GM23338 (cell line): Measurements from ENCODE around the gene EFNB2. TPM values are rescaled to one million over a fixed set of nuclear protein-coding genes. Genes with fewer than 3 reads are reported as not detected.

Experiments
- ATAC-seq: fragments of 200-7000 bp; cut with Tn5 transposase; 3 replicates; pipeline ENCODE4 v1.9.1; 2020
- DNase-seq: peaks from one replicate; pipeline ENCODE4 v3.0.0-alpha.2; 2015; ENCODE audit warnings: low spot score
- H2AFZ ChIP-seq: fragments of 200-600 bp; sonication (generic); 2 replicates; pipeline ENCODE4 v1.8.0; 2016; ENCODE audit warnings: antibody characterized with exemption, mild to moderate bottlenecking, moderate library complexity
- H3F3A ChIP-seq: fragments of 200-600 bp; sonication (generic); replicated peaks from 2 replicates; pipeline ENCODE4 v1.8.0; 2017; ENCODE audit warnings: antibody characterized with exemption, mixed run types, low read depth
- H3K27ac ChIP-seq: fragments of 200-600 bp; sonication (generic); 2 replicates; pipeline ENCODE4 v1.6.1; 2016; ENCODE audit warnings: low read depth
- H3K27me3 ChIP-seq: fragments of 200-600 bp; sonication (generic); 2 replicates; pipeline ENCODE4 v1.8.0; 2016; ENCODE audit warnings: mild to moderate bottlenecking, mixed run types, moderate library complexity; ENCODE audit not compliant: insufficient read depth
- H3K36me3 ChIP-seq: fragments of 200-600 bp; sonication (generic); 2 replicates; pipeline ENCODE4 v1.8.0; 2016; ENCODE audit warnings: mild to moderate bottlenecking; ENCODE audit not compliant: insufficient read depth
- H3K4me1 ChIP-seq: fragments of 200-600 bp; sonication (generic); 2 replicates; pipeline ENCODE4 v1.8.0; 2016; ENCODE audit warnings: mild to moderate bottlenecking, moderate library complexity; ENCODE audit not compliant: insufficient read depth
- H3K4me2 ChIP-seq: fragments of 200-600 bp; sonication (generic); 2 replicates; pipeline ENCODE4 v1.7.1; 2017; ENCODE audit warnings: mixed run types
- H3K4me3 ChIP-seq: fragments of 200-600 bp; sonication (generic); 2 replicates; pipeline ENCODE4 v1.6.1; 2016; ENCODE audit warnings: mixed run types
- H3K79me2 ChIP-seq: fragments of 200-600 bp; sonication (generic); replicated peaks from 2 replicates; pipeline ENCODE4 v1.8.0; 2017; ENCODE audit warnings: mild to moderate bottlenecking; ENCODE audit not compliant: insufficient read depth
- H3K9me2 ChIP-seq: fragments of 200-600 bp; sonication (generic); 2 replicates; pipeline ENCODE4 v1.8.0; 2017; ENCODE audit not compliant: insufficient read depth
- H4K20me1 ChIP-seq: fragments of 200-600 bp; sonication (generic); replicated peaks from 2 replicates; pipeline ENCODE4 v1.8.0; 2017; ENCODE audit warnings: mild to moderate bottlenecking; ENCODE audit not compliant: insufficient read depth
- H3K27ac Mint-ChIP-seq: 2 replicates; pipeline ENCODE4 v1.8.0; 2020; ENCODE audit warnings: inconsistent platforms, mild to moderate bottlenecking, moderate library complexity, mixed read lengths
- H3K27me3 Mint-ChIP-seq: 3 replicates; pipeline ENCODE4 v1.8.0; 2022; ENCODE audit warnings: low read depth, mild to moderate bottlenecking, moderate library complexity, mixed read lengths, inconsistent platforms; ENCODE audit not compliant: insufficient read depth, poor library complexity
- H3K36me3 Mint-ChIP-seq: 3 replicates; pipeline ENCODE4 v1.8.0; 2021; ENCODE audit warnings: low read depth, mild to moderate bottlenecking, inconsistent platforms, moderate library complexity, mixed read lengths
- H3K4me1 Mint-ChIP-seq: 3 replicates; pipeline ENCODE4 v1.8.0; 2020; ENCODE audit warnings: mild to moderate bottlenecking, inconsistent platforms, mixed read lengths
- H3K4me3 Mint-ChIP-seq: 3 replicates; pipeline ENCODE4 v1.8.0; 2021; ENCODE audit warnings: moderate library complexity, mild to moderate bottlenecking, inconsistent platforms, mixed read lengths
- H3K9me3 Mint-ChIP-seq: 3 replicates; pipeline ENCODE4 v1.8.0; 2020; ENCODE audit warnings: moderate library complexity, mild to moderate bottlenecking, inconsistent platforms, mixed read lengths
- CREB1 ChIP-seq: fragments of 250-450 bp; sonication (Bioruptor Pico); IDR thresholded peaks from 2 replicates; pipeline ENCODE4 v1.5.0; 2020; ENCODE audit warnings: low read depth, mild to moderate bottlenecking, moderate library complexity
- EZH2 ChIP-seq: fragments of 200-600 bp; sonication (generic); IDR thresholded peaks from one replicate; pipeline ENCODE4 v1.8.0; 2017; ENCODE audit warnings: antibody characterized with exemption, mild to moderate bottlenecking, low read depth; ENCODE audit not compliant: unreplicated experiment
- EZH2phosphoT487 ChIP-seq: fragments of 200-600 bp; sonication (generic); IDR thresholded peaks from one replicate; pipeline ENCODE4 v1.8.1; 2018; ENCODE audit warnings: antibody characterized with exemption; ENCODE audit not compliant: unreplicated experiment
- JUNB ChIP-seq: IDR thresholded peaks from one replicate; pipeline ENCODE4 v1.6.1; 2016; ENCODE audit warnings: antibody characterized with exemption; ENCODE audit not compliant: unreplicated experiment
- NANOG ChIP-seq: IDR thresholded peaks from 2 replicates; pipeline ENCODE4 v1.6.1; 2016; ENCODE audit warnings: antibody characterized with exemption, borderline replicate concordance
- POLR2AphosphoS5 ChIP-seq: IDR thresholded peaks from 2 replicates; pipeline ENCODE4 v1.6.1; 2016; ENCODE audit warnings: antibody characterized with exemption, low read depth
- STAT1 ChIP-seq: IDR thresholded peaks from one replicate; pipeline ENCODE4 v1.6.1; 2016; ENCODE audit warnings: antibody characterized with exemption; ENCODE audit not compliant: unreplicated experiment
- ZNF114 ChIP-seq: fragments of 250-450 bp; sonication (Bioruptor Pico); IDR thresholded peaks from 2 replicates; pipeline ENCODE4 v1.5.0; 2020; ENCODE audit warnings: mild to moderate bottlenecking, moderate library complexity
- ZNF331 ChIP-seq: fragments of 250-450 bp; sonication (Bioruptor Pico); IDR thresholded peaks from 2 replicates; pipeline ENCODE4 v1.5.0; 2020; ENCODE audit warnings: low read depth, mild to moderate bottlenecking, moderate library complexity
- polyA plus RNA-seq: library from polyadenylated mRNA; unstranded; fragments of >200 nt; fragmentation: Nextera tagmentation; extraction: Ambion mirVana; gene quantifications from 2 replicates; pipeline ENCODE4 v1.2.1, GENCODE V29; 2016
- total RNA-seq: library from RNA; depleted of rRNA; stranded (reverse); fragments of >200 nt; shearing (Covaris generic); gene quantifications from 2 replicates; pipeline ENCODE4 v1.2.3, GENCODE V29; 2014
- TF ChIP-seq, protein P1 (sequence below): fragments of 250-450 bp; sonication (Bioruptor Pico); IDR thresholded peaks from 2 replicates; pipeline ENCODE4 v1.5.0; 2020; ENCODE audit warnings: mild to moderate bottlenecking, moderate library complexity
- TF ChIP-seq, protein P2 (sequence below): IDR thresholded peaks from one replicate; pipeline ENCODE4 v1.6.1; 2018; ENCODE audit warnings: antibody characterized with exemption; ENCODE audit not compliant: unreplicated experiment
- TF ChIP-seq, protein P3 (sequence below), 2 experiments: fragments of 200-600 bp in 1 of 2; sonication (generic) in 1 of 2; conservative IDR thresholded peaks; 2 replicates each; pipeline versions ENCODE4 v1.5.1 to v1.6.1; 2016 to 2017; ENCODE audit warnings: antibody characterized with exemption in 2 of 2, low read depth in 2 of 2, mild to moderate bottlenecking in 2 of 2, moderate library complexity in 1 of 2
- TF ChIP-seq, protein P4 (sequence below): IDR thresholded peaks from 2 replicates; pipeline ENCODE4 v1.6.1; 2016; ENCODE audit warnings: antibody characterized with exemption

Gene EFNB2
- total and polyA plus RNA-seq, 2 experiments from 2014 or later, result 5.7 to 10.9 TPM

DNA sequence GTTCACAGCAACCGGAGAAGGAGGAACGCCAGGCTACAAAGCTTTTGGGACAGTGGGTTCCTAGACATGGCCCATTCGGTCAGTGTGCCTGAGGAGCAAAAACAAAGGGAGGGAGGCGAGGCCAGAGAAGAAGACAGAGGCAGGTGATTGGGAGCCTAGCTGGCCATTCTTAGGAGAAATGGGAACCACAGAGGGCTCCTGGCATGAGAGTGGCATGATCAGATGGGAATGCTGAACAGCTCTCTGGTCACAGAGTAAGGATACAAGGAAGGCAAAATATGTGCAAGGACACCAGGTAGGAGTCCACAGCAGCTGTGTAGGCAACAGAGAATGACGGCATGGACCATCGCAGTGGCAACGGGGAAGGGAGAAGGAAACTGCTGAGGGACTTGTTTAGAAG lies 82.4 kb downstream of the EFNB2 start:
- no peaks in the 10 kb centered on the region for H3K9me3 Mint-ChIP-seq
- H3K4me2 ChIP-seq, result no peak overlapping the region
- no peak overlapping the region for H3K4me3 Mint-ChIP-seq
- no peak overlapping the region for H2AFZ ChIP-seq
- DNase-seq, result no peak
- no peaks in the 10 kb centered on the region for H3K79me2 ChIP-seq
- H3K4me1 ChIP-seq, result no peaks in the 10 kb centered on the region
- no peak overlapping the region for H3K27ac ChIP-seq
- no peaks in the 10 kb centered on the region for H3K36me3 Mint-ChIP-seq
- no peaks in the 10 kb centered on the region for H4K20me1 ChIP-seq
- H3K27me3 Mint-ChIP-seq, result peaks cover 5% of the 10 kb centered on the region
- 0 out of 2 replicates have a peak, but pooled peaks cover 3% of the 10 kb centered on the region for H3K9me2 ChIP-seq
- TF ChIP-seq STAT1 (no peak), JUNB (no peak), EZH2 (no peak), ZNF331 (CRISPR knock-in tag) (no peak), NANOG (no peak), EZH2phosphoT487 (no peak), CREB1 (CRISPR knock-in tag) (no peak), ZNF114 (CRISPR knock-in tag) (no peak), POLR2AphosphoS5 (no peak)
- TF ChIP-seq, protein P1, sequence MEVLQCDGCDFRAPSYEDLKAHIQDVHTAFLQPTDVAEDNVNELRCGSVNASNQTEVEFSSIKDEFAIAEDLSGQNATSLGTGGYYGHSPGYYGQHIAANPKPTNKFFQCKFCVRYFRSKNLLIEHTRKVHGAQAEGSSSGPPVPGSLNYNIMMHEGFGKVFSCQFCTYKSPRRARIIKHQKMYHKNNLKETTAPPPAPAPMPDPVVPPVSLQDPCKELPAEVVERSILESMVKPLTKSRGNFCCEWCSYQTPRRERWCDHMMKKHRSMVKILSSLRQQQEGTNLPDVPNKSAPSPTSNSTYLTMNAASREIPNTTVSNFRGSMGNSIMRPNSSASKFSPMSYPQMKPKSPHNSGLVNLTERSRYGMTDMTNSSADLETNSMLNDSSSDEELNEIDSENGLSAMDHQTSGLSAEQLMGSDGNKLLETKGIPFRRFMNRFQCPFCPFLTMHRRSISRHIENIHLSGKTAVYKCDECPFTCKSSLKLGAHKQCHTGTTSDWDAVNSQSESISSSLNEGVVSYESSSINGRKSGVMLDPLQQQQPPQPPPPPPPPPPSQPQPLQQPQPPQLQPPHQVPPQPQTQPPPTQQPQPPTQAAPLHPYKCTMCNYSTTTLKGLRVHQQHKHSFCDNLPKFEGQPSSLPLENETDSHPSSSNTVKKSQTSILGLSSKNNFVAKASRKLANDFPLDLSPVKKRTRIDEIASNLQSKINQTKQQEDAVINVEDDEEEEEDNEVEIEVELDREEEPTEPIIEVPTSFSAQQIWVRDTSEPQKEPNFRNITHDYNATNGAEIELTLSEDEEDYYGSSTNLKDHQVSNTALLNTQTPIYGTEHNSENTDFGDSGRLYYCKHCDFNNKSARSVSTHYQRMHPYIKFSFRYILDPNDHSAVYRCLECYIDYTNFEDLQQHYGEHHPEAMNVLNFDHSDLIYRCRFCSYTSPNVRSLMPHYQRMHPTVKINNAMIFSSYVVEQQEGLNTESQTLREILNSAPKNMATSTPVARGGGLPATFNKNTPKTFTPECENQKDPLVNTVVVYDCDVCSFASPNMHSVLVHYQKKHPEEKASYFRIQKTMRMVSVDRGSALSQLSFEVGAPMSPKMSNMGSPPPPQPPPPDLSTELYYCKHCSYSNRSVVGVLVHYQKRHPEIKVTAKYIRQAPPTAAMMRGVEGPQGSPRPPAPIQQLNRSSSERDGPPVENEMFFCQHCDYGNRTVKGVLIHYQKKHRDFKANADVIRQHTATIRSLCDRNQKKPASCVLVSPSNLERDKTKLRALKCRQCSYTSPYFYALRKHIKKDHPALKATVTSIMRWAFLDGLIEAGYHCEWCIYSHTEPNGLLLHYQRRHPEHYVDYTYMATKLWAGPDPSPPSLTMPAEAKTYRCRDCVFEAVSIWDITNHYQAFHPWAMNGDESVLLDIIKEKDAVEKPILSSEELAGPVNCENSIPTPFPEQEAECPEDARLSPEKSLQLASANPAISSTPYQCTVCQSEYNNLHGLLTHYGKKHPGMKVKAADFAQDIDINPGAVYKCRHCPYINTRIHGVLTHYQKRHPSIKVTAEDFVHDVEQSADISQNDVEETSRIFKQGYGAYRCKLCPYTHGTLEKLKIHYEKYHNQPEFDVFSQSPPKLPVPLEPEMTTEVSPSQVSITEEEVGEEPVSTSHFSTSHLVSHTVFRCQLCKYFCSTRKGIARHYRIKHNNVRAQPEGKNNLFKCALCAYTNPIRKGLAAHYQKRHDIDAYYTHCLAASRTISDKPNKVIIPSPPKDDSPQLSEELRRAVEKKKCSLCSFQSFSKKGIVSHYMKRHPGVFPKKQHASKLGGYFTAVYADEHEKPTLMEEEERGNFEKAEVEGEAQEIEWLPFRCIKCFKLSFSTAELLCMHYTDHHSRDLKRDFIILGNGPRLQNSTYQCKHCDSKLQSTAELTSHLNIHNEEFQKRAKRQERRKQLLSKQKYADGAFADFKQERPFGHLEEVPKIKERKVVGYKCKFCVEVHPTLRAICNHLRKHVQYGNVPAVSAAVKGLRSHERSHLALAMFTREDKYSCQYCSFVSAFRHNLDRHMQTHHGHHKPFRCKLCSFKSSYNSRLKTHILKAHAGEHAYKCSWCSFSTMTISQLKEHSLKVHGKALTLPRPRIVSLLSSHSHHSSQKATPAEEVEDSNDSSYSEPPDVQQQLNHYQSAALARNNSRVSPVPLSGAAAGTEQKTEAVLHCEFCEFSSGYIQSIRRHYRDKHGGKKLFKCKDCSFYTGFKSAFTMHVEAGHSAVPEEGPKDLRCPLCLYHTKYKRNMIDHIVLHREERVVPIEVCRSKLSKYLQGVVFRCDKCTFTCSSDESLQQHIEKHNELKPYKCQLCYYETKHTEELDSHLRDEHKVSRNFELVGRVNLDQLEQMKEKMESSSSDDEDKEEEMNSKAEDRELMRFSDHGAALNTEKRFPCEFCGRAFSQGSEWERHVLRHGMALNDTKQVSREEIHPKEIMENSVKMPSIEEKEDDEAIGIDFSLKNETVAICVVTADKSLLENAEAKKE (CRISPR knock-in tag), result no peak
- TF ChIP-seq, protein P2, sequence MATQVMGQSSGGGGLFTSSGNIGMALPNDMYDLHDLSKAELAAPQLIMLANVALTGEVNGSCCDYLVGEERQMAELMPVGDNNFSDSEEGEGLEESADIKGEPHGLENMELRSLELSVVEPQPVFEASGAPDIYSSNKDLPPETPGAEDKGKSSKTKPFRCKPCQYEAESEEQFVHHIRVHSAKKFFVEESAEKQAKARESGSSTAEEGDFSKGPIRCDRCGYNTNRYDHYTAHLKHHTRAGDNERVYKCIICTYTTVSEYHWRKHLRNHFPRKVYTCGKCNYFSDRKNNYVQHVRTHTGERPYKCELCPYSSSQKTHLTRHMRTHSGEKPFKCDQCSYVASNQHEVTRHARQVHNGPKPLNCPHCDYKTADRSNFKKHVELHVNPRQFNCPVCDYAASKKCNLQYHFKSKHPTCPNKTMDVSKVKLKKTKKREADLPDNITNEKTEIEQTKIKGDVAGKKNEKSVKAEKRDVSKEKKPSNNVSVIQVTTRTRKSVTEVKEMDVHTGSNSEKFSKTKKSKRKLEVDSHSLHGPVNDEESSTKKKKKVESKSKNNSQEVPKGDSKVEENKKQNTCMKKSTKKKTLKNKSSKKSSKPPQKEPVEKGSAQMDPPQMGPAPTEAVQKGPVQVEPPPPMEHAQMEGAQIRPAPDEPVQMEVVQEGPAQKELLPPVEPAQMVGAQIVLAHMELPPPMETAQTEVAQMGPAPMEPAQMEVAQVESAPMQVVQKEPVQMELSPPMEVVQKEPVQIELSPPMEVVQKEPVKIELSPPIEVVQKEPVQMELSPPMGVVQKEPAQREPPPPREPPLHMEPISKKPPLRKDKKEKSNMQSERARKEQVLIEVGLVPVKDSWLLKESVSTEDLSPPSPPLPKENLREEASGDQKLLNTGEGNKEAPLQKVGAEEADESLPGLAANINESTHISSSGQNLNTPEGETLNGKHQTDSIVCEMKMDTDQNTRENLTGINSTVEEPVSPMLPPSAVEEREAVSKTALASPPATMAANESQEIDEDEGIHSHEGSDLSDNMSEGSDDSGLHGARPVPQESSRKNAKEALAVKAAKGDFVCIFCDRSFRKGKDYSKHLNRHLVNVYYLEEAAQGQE, result no peak
- TF ChIP-seq, protein P3, sequence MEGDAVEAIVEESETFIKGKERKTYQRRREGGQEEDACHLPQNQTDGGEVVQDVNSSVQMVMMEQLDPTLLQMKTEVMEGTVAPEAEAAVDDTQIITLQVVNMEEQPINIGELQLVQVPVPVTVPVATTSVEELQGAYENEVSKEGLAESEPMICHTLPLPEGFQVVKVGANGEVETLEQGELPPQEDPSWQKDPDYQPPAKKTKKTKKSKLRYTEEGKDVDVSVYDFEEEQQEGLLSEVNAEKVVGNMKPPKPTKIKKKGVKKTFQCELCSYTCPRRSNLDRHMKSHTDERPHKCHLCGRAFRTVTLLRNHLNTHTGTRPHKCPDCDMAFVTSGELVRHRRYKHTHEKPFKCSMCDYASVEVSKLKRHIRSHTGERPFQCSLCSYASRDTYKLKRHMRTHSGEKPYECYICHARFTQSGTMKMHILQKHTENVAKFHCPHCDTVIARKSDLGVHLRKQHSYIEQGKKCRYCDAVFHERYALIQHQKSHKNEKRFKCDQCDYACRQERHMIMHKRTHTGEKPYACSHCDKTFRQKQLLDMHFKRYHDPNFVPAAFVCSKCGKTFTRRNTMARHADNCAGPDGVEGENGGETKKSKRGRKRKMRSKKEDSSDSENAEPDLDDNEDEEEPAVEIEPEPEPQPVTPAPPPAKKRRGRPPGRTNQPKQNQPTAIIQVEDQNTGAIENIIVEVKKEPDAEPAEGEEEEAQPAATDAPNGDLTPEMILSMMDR (conservative IDR thresholded peaks at IDR 0.05; ENCODE audit: low read depth in 2 of 2), result no peak
- TF ChIP-seq, protein P4, sequence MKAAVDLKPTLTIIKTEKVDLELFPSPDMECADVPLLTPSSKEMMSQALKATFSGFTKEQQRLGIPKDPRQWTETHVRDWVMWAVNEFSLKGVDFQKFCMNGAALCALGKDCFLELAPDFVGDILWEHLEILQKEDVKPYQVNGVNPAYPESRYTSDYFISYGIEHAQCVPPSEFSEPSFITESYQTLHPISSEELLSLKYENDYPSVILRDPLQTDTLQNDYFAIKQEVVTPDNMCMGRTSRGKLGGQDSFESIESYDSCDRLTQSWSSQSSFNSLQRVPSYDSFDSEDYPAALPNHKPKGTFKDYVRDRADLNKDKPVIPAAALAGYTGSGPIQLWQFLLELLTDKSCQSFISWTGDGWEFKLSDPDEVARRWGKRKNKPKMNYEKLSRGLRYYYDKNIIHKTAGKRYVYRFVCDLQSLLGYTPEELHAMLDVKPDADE, result no peak
- H3K4me3 ChIP-seq, result no peak overlapping the region
- ATAC-seq, result no peak
- peaks cover 7% of the 10 kb centered on the region for H3K4me1 Mint-ChIP-seq
- H3K27ac Mint-ChIP-seq, result no peak overlapping the region
- H3K27me3 ChIP-seq, result no peaks in the 10 kb centered on the region
- no peaks in the 10 kb centered on the region for H3F3A ChIP-seq
- H3K36me3 ChIP-seq, result no peaks in the 10 kb centered on the region
